Rectal smooth muscle tissue (tissue), 1 donor: ENCODE measurements around the gene DCX.

Experiments
- H3K27ac ChIP-seq: one replicate; pipeline ENCODE4 v1.7.0; 2013; ENCODE audit warnings: low read depth, low read length, inconsistent platforms
- H3K27me3 ChIP-seq: one replicate; pipeline ENCODE4 v1.7.0; 2013; ENCODE audit warnings: low read length; ENCODE audit not compliant: control insufficient read depth, insufficient read depth
- H3K36me3 ChIP-seq: one replicate; pipeline ENCODE4 v1.7.0; 2013; ENCODE audit warnings: low read length; ENCODE audit not compliant: control insufficient read depth, insufficient read depth
- H3K4me1 ChIP-seq: one replicate; pipeline ENCODE4 v1.7.0; 2013; ENCODE audit warnings: low read length; ENCODE audit not compliant: control insufficient read depth, insufficient read depth
- H3K4me3 ChIP-seq: one replicate; pipeline ENCODE4 v1.7.0; 2013; ENCODE audit warnings: low read length
- H3K9ac ChIP-seq: one replicate; pipeline ENCODE4 v1.7.0; 2013; ENCODE audit warnings: low read length

The DCX gene

DNA sequence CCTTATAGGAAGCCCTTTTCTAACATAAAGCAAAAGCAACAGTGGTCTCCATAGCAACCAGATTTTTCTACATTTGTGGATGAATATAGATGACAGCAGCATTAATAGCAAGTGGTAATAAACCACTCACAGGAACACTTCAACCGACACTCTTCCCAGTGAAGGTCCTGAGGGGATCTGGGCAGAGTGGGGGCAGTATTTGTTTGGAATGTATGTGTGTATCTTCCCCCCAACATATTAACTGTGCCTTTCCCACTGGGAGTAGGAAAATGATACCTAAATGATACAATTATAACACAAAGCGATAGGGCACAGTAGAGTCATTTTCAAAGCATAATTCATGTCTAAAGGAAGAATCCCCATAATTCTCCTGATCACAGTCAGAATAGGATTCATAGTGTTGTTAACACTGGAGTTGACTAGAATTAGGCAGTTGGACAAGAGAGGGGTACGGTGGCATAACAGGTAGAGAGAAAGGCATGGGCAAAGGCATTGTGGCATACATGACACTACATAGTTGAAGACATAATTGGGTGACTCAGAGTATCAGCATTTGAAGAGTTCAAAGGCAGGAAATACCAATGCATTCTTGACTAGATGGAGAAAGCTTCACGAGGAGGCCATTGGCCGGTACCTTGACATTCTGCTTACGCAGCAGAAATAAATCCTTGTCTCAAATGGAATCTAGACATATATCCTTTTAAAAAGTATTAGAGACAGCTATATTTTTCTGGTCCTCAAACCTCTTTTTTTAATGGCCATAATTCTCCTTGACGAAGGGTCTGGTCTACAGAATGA, 156.9 kb downstream of the DCX start:
- Histone ChIP-seq H3K9ac (no peak overlapping the region), H3K4me3 (no peak overlapping the region), H3K27ac (no peak overlapping the region), H3K36me3 (no peaks in the 10 kb centered on the region), H3K4me1 (no peaks in the 10 kb centered on the region), H3K27me3 (no peaks in the 10 kb centered on the region)

GRCh38 chrX:111244235-111244750, 167.7 kb downstream of the DCX start:
- Histone ChIP-seq H3K27ac (no peak overlapping the region), H3K9ac (no peak overlapping the region), H3K36me3 (no peaks in the 10 kb centered on the region), H3K4me1 (no peaks in the 10 kb centered on the region), H3K27me3 (no peaks in the 10 kb centered on the region), H3K4me3 (no peak overlapping the region)
